HG02852 (cell line): Measurements from ENCODE around the gene FMN1.

Experiments
- ATAC-seq: cut with Tn5 transposase; IDR thresholded peaks from one replicate; pipeline ENCODE4 v1.9.1; 2021; ENCODE audit warnings: mild to moderate bottlenecking, moderate library complexity; ENCODE audit not compliant: unreplicated experiment

Gene FMN1

GRCh38 chr15:33201491-33202231 lies 7.1 kb upstream of the FMN1 start:
- ATAC-seq = peak; percentile 75

- ATAC-seq = no peak
These were observed 6.4 kb upstream of the FMN1 start for GRCh38 chr15:33200903-33201302.

- no peak for ATAC-seq
These were observed 5.9 kb upstream of the FMN1 start for GRCh38 chr15:33200444-33200843.

GRCh38 chr15:33198541-33198940 lies 4.0 kb upstream of the FMN1 start:
- ATAC-seq = no peak

- ATAC-seq = no peak
These were observed 3.1 kb upstream of the FMN1 start for GRCh38 chr15:33197636-33198035.

GRCh38 chr15:33194237-33194636 lies 277 bp downstream of the FMN1 start:
- no peak for ATAC-seq

- no peak for ATAC-seq
These were observed 2.9 kb downstream of the FMN1 start for GRCh38 chr15:33191591-33191990.

- ATAC-seq = no peak
These were observed 4.0 kb downstream of the FMN1 start for GRCh38 chr15:33190539-33190938.

GRCh38 chr15:33188641-33189257 lies 5.8 kb downstream of the FMN1 start:
- no peak for ATAC-seq

GRCh38 chr15:33188159-33188558 lies 6.4 kb downstream of the FMN1 start:
- no peak for ATAC-seq

GRCh38 chr15:33183334-33183733 lies 11.2 kb downstream of the FMN1 start:
- ATAC-seq = no peak

- no peak for ATAC-seq
These were observed 11.6 kb downstream of the FMN1 start for GRCh38 chr15:33182926-33183325.

- ATAC-seq = no peak
These were observed 12.1 kb downstream of the FMN1 start for GRCh38 chr15:33182278-33182905.

GRCh38 chr15:33179874-33180273 lies 14.6 kb downstream of the FMN1 start:
- no peak for ATAC-seq

- no peak for ATAC-seq
These were observed 23.3 kb downstream of the FMN1 start for GRCh38 chr15:33171202-33171601.

GRCh38 chr15:33169625-33170024 lies 24.9 kb downstream of the FMN1 start:
- ATAC-seq = no peak

GRCh38 chr15:33168444-33168843 lies 26.1 kb downstream of the FMN1 start:
- no peak for ATAC-seq

GRCh38 chr15:33163816-33164215 lies 30.7 kb downstream of the FMN1 start:
- ATAC-seq = no peak

- no peak for ATAC-seq
These were observed 33.3 kb downstream of the FMN1 start for GRCh38 chr15:33161209-33161608.

GRCh38 chr15:33160581-33161165 lies 33.8 kb downstream of the FMN1 start:
- ATAC-seq = no peak

GRCh38 chr15:33159726-33160453 lies 34.6 kb downstream of the FMN1 start:
- ATAC-seq = no peak
